Ovary (tissue), 3 donors: Measurements from ENCODE around the gene NEDD4.
"Not testable (repeated sequence)": the region's sequence is repeated elsewhere in the genome, so short reads cannot be mapped to it uniquely, and the experiment has no call there.

Experiments used
- EP300 ChIP-seq: sonication (generic); formaldehyde crosslinking; IDR thresholded peaks from one replicate; pipeline ENCODE4 v1.6.1; 2017; ENCODE audit warnings: antibody characterized with exemption
- POLR2A ChIP-seq: fragments of 450-650 bp; IDR thresholded peaks from one replicate; pipeline ENCODE4 v1.6.1; 2017; ENCODE audit warnings: antibody characterized with exemption, mild to moderate bottlenecking, moderate library complexity
- TF ChIP-seq, protein P1 (sequence below), 3 donors: fragments of 450-650 bp in 2 of 3; fragments of 200-600 bp in 1 of 3; IDR thresholded peaks; one replicate each; pipeline versions ENCODE4 v1.5.1 to v1.8.0; 2016 to 2022; ENCODE audit warnings: antibody characterized with exemption in 3 of 3, mild to moderate bottlenecking in 1 of 3
- donor health status: DM: no; HTN: no; CAD: no.

DNA sequence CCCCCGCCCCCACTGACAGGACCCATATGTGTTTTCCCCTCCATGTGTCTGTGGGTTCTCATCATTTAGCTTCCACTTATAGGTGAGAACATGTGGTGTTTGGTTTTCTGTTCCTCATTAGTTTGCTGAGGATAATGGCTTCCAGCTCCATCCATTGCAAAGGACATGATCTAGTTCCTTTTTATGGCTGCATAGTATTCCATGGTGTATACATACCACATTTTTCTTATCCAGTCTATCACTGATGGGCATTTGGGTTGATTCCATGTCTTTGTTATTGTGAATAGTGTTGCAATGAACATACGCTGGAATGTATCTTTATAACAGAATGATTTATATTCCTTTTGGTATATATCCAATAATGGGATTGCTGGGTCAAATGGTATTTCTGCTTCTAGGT lies 171.7 kb downstream of the NEDD4 start:
- TF ChIP-seq, protein P1, sequence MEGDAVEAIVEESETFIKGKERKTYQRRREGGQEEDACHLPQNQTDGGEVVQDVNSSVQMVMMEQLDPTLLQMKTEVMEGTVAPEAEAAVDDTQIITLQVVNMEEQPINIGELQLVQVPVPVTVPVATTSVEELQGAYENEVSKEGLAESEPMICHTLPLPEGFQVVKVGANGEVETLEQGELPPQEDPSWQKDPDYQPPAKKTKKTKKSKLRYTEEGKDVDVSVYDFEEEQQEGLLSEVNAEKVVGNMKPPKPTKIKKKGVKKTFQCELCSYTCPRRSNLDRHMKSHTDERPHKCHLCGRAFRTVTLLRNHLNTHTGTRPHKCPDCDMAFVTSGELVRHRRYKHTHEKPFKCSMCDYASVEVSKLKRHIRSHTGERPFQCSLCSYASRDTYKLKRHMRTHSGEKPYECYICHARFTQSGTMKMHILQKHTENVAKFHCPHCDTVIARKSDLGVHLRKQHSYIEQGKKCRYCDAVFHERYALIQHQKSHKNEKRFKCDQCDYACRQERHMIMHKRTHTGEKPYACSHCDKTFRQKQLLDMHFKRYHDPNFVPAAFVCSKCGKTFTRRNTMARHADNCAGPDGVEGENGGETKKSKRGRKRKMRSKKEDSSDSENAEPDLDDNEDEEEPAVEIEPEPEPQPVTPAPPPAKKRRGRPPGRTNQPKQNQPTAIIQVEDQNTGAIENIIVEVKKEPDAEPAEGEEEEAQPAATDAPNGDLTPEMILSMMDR (IDR thresholded peaks at IDR 0.05): not testable (repeated sequence)
- TF ChIP-seq POLR2A, EP300: not testable (repeated sequence)
